GM21528 (cell line): ENCODE results near the gene ZNF487.
"Not testable (repeated sequence)": the region's sequence is repeated elsewhere in the genome, so short reads cannot be mapped to it uniquely, and the experiment has no call there.

Experiments
- ATAC-seq: cut with Tn5 transposase; IDR thresholded peaks from one replicate; pipeline ENCODE4 v1.9.1; 2021; ENCODE audit warnings: mild to moderate bottlenecking, moderate library complexity; ENCODE audit not compliant: unreplicated experiment, low FRiP score

The ZNF487 gene

GRCh38 chr10:43430926-43431663, 5.8 kb upstream of the ZNF487 start:
- no peak for ATAC-seq

- ATAC-seq = no peak
Observed at GRCh38 chr10:43437141-43437870, 395 bp downstream of the ZNF487 start.

- ATAC-seq = no peak
Observed at GRCh38 chr10:43440463-43441134, 3.7 kb downstream of the ZNF487 start.

GRCh38 chr10:43444323-43444722, 7.4 kb downstream of the ZNF487 start:
- no peak for ATAC-seq

GRCh38 chr10:43444897-43445466, 8.1 kb downstream of the ZNF487 start:
- ATAC-seq = no peak

GRCh38 chr10:43446219-43447017, 9.5 kb downstream of the ZNF487 start:
- ATAC-seq = not testable (repeated sequence)

- ATAC-seq = no peak
Observed at GRCh38 chr10:43448742-43449141, 11.8 kb downstream of the ZNF487 start.

- ATAC-seq = peak; percentile 3
Observed at GRCh38 chr10:43452356-43452914, 15.5 kb downstream of the ZNF487 start.

- ATAC-seq = peak; percentile 18
Observed at GRCh38 chr10:43453266-43453831, 16.4 kb downstream of the ZNF487 start.

GRCh38 chr10:43454025-43454424, 17.1 kb downstream of the ZNF487 start:
- not testable (repeated sequence) for ATAC-seq

- ATAC-seq = not testable (repeated sequence)
Observed at GRCh38 chr10:43456561-43456960, 19.6 kb downstream of the ZNF487 start.

GRCh38 chr10:43458227-43458626, 21.3 kb downstream of the ZNF487 start:
- no peak for ATAC-seq

- ATAC-seq = peak; percentile 71
Observed at GRCh38 chr10:43461950-43462349, 25.0 kb downstream of the ZNF487 start.

- not testable (repeated sequence) for ATAC-seq
Observed at GRCh38 chr10:43465086-43465735, 28.3 kb downstream of the ZNF487 start.

- not testable (repeated sequence) for ATAC-seq
Observed at GRCh38 chr10:43465736-43466120, 28.8 kb downstream of the ZNF487 start.

- ATAC-seq = no peak
Observed at GRCh38 chr10:43471146-43471545, 34.2 kb downstream of the ZNF487 start.

GRCh38 chr10:43471935-43472720, 35.2 kb downstream of the ZNF487 start:
- ATAC-seq = no peak

GRCh38 chr10:43479275-43479674, 42.4 kb downstream of the ZNF487 start:
- no peak for ATAC-seq
